MM.1S (cell line): Measurements from ENCODE around the gene SLC22A17.

Source experiments
- DNase-seq: peaks from one replicate; pipeline ENCODE4 v3.0.0-alpha.2; 2015
- H2AFZ ChIP-seq: fragments of 300-600 bp; sonication (generic); 2 replicates; pipeline ENCODE4 v1.6.0; 2016; ENCODE audit warnings: antibody characterized with exemption, low read length
- H3F3A ChIP-seq: fragments of 300-600 bp; sonication (generic); 2 replicates; pipeline ENCODE4 v1.6.1; 2016; ENCODE audit warnings: mild to moderate bottlenecking, antibody characterized with exemption, low read length, moderate library complexity, mixed read lengths; ENCODE audit not compliant: insufficient read depth
- H3K27ac ChIP-seq: fragments of 300-600 bp; sonication (generic); 2 replicates; pipeline ENCODE4 v1.5.1; 2016; ENCODE audit warnings: mild to moderate bottlenecking, low read length
- H3K27me3 ChIP-seq: fragments of 300-600 bp; sonication (generic); replicated peaks from 2 replicates; pipeline ENCODE4 v1.6.0; 2016; ENCODE audit warnings: low read length; ENCODE audit not compliant: insufficient read depth
- H3K36me3 ChIP-seq: fragments of 300-600 bp; sonication (generic); replicated peaks from 2 replicates; pipeline ENCODE4 v1.6.1; 2016; ENCODE audit warnings: mild to moderate bottlenecking, low read length, mixed read lengths; ENCODE audit not compliant: insufficient read depth
- H3K4me1 ChIP-seq: fragments of 300-600 bp; sonication (generic); 2 replicates; pipeline ENCODE4 v1.6.1; 2016; ENCODE audit warnings: low read length, mixed read lengths
- H3K4me2 ChIP-seq: fragments of 300-600 bp; sonication (generic); 2 replicates; pipeline ENCODE4 v1.6.0; 2016; ENCODE audit warnings: low read depth, low read length
- H3K4me3 ChIP-seq: fragments of 300-600 bp; sonication (generic); 2 replicates; pipeline ENCODE4 v1.5.1; 2016; ENCODE audit warnings: low read length, mixed read lengths
- H3K79me2 ChIP-seq: fragments of 300-600 bp; sonication (generic); 2 replicates; pipeline ENCODE4 v1.6.1; 2016; ENCODE audit warnings: mixed run types, low read length, mixed read lengths
- H3K9ac ChIP-seq: fragments of 300-600 bp; sonication (generic); 2 replicates; pipeline ENCODE4 v1.6.1; 2016; ENCODE audit warnings: low read length, mixed read lengths
- H3K9me2 ChIP-seq: fragments of 300-600 bp; sonication (generic); replicated peaks from 2 replicates; pipeline ENCODE4 v1.6.1; 2016; ENCODE audit warnings: mild to moderate bottlenecking, low read length, mixed read lengths; ENCODE audit not compliant: insufficient read depth
- H3K9me3 ChIP-seq: fragments of 300-600 bp; sonication (generic); replicated peaks from 2 replicates; pipeline ENCODE4 v1.6.1; 2016; ENCODE audit warnings: mild to moderate bottlenecking, low read length, mixed read lengths; ENCODE audit not compliant: insufficient read depth
- H4K20me1 ChIP-seq: fragments of 300-600 bp; sonication (generic); 2 replicates; pipeline ENCODE4 v1.6.1; 2016; ENCODE audit warnings: mild to moderate bottlenecking, low read length, moderate library complexity, mixed read lengths; ENCODE audit not compliant: insufficient read depth
- EZH2 ChIP-seq: fragments of 300-600 bp; sonication (generic); optimal IDR thresholded peaks from 2 replicates; pipeline ENCODE3; 2017; ENCODE audit warnings: low read depth, mild to moderate bottlenecking, antibody characterized with exemption, low read length, mixed read lengths
- EZH2phosphoT487 ChIP-seq: fragments of 300-600 bp; sonication (generic); IDR thresholded peaks from 2 replicates; pipeline ENCODE4 v1.6.1; 2018; ENCODE audit warnings: antibody characterized with exemption, low read length
- TF ChIP-seq, protein P1 (sequence below): fragments of 300-600 bp; sonication (generic); IDR thresholded peaks from 2 replicates; pipeline ENCODE4 v1.5.1; 2016; ENCODE audit warnings: antibody characterized with exemption, low read length, mixed read lengths

Gene SLC22A17

DNA sequence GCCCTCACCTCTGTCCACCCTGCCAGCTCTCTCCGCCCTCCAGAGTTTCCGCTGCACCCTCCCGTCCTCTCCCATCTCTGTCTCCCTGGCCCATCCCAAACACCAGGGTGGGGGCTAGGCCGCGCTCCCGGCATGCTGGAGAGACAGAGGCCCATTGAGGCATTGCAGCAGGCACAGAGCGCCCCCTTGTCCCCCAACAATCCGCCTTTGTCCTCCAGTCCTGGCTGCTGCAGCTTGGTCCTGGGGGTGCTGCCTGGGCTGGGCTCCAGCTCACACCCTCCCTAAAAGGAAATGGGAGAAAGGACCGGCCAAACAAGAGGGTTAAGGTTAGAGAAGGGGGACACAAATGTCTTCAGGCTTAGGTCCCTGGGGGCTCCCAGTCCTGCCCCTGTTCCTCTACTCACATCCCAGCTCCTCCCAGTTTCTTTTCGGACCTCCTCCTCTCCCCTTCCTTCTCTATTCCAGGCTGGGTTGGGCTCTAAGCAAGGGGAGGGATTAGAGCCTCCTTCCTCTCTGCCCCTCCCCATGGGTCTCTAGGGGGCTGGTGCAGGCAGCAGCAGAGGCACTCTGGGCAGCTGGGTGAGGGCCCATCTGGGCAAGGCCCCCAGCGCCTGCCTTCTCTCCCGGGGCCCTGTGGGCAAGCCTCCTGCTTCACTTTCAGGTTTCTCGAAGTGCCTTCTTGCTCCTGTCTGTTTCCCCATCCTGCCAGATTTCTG is 24.0 kb upstream of the SLC22A17 start, which contains the start of gene CMTM5:
Gene CMTM5 (plus strand): TSS at position 565 of the 716 bp plus-strand sequence. CDS start 206 bp downstream, outside the sequence.
- no peak within 1 kb of the TSS for H3K9ac ChIP-seq
- no peaks in the 10 kb centered on the region for H3K79me2 ChIP-seq
- H3K27me3 ChIP-seq: no peaks in the 10 kb centered on the region; the same call in 1 of the 2 replicates
- no peaks in the 10 kb centered on the region for H3K9me2 ChIP-seq
- no peaks in the 10 kb centered on the region for H3K4me1 ChIP-seq
- no peak within 1 kb of the TSS for H3K4me3 ChIP-seq
- no peaks in the 10 kb centered on the region for H3K9me3 ChIP-seq
- H3K4me2 ChIP-seq: no peak within 1 kb of the TSS
- no peak within 1 kb of the TSS for H2AFZ ChIP-seq
- DNase-seq: no peak
- no peaks in the 10 kb centered on the region for H3F3A ChIP-seq
- H3K27ac ChIP-seq: no peak within 1 kb of the TSS
- no peak for TF ChIP-seq EZH2phosphoT487
- no peak for TF ChIP-seq EZH2
- TF ChIP-seq, protein P1, sequence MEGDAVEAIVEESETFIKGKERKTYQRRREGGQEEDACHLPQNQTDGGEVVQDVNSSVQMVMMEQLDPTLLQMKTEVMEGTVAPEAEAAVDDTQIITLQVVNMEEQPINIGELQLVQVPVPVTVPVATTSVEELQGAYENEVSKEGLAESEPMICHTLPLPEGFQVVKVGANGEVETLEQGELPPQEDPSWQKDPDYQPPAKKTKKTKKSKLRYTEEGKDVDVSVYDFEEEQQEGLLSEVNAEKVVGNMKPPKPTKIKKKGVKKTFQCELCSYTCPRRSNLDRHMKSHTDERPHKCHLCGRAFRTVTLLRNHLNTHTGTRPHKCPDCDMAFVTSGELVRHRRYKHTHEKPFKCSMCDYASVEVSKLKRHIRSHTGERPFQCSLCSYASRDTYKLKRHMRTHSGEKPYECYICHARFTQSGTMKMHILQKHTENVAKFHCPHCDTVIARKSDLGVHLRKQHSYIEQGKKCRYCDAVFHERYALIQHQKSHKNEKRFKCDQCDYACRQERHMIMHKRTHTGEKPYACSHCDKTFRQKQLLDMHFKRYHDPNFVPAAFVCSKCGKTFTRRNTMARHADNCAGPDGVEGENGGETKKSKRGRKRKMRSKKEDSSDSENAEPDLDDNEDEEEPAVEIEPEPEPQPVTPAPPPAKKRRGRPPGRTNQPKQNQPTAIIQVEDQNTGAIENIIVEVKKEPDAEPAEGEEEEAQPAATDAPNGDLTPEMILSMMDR: no peak
- no peaks in the 10 kb centered on the region for H3K36me3 ChIP-seq
- no peaks in the 10 kb centered on the region for H4K20me1 ChIP-seq

DNA sequence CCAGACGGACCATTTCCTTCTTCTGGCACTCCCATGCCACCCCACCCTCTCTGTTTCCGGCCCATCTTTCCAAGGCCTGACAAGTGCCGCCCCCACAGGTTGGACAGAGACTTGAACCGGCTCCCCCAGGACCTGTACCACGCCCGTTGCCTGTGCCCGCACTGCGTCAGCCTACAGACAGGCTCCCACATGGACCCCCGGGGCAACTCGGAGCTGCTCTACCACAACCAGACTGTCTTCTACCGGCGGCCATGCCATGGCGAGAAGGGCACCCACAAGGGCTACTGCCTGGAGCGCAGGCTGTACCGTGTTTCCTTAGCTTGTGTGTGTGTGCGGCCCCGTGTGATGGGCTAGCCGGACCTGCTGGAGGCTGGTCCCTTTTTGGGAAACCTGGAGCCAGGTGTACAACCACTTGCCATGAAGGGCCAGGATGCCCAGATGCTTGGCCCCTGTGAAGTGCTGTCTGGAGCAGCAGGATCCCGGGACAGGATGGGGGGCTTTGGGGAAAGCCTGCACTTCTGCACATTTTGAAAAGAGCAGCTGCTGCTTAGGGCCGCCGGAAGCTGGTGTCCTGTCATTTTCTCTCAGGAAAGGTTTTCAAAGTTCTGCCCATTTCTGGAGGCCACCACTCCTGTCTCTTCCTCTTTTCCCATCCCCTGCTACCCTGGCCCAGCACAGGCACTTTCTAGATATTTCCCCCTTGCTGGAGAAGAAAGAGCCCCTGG is 23.0 kb upstream of the SLC22A17 start:
- no peak overlapping the region for H3K27ac ChIP-seq
- no peaks in the 10 kb centered on the region for H3K4me1 ChIP-seq
- no peaks in the 10 kb centered on the region for H3K79me2 ChIP-seq
- H3K36me3 ChIP-seq: no peaks in the 10 kb centered on the region
- H3K27me3 ChIP-seq: no peaks in the 10 kb centered on the region; the same call in 1 of the 2 replicates
- H3K4me2 ChIP-seq: no peak overlapping the region
- TF ChIP-seq, protein P1: no peak
- TF ChIP-seq EZH2phosphoT487 (no peak), EZH2 (no peak)
- no peak overlapping the region for H2AFZ ChIP-seq
- no peak for DNase-seq
- no peaks in the 10 kb centered on the region for H3K9me3 ChIP-seq
- no peak overlapping the region for H3K9ac ChIP-seq
- no peak overlapping the region for H3K4me3 ChIP-seq
- H3K9me2 ChIP-seq: no peaks in the 10 kb centered on the region
- no peaks in the 10 kb centered on the region for H4K20me1 ChIP-seq
- no peaks in the 10 kb centered on the region for H3F3A ChIP-seq

DNA sequence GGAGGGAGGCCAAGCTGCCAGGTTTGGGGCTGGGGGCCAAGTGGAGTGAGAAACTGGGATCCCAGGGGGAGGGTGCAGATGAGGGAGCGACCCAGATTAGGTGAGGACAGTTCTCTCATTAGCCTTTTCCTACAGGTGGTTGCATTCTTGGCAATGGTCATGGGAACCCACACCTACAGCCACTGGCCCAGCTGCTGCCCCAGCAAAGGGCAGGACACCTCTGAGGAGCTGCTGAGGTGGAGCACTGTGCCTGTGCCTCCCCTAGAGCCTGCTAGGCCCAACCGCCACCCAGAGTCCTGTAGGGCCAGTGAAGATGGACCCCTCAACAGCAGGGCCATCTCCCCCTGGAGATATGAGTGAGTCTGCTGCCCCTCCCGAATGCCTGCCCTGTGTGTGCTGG is 20.4 kb upstream of the SLC22A17 start:
- Histone ChIP-seq H3K9me2 (no peaks in the 10 kb centered on the region), H3K9ac (no peak overlapping the region), H4K20me1 (no peaks in the 10 kb centered on the region), H3F3A (no peaks in the 10 kb centered on the region), H3K4me2 (no peak overlapping the region), H3K36me3 (no peaks in the 10 kb centered on the region), H3K27me3 (no peaks in the 10 kb centered on the region), H3K9me3 (no peaks in the 10 kb centered on the region), H3K4me1 (no peaks in the 10 kb centered on the region), H2AFZ (no peak overlapping the region), H3K79me2 (no peaks in the 10 kb centered on the region), H3K27ac (no peak overlapping the region), H3K4me3 (no peak overlapping the region)
- DNase-seq: no peak
- TF ChIP-seq EZH2 (no peak), EZH2phosphoT487 (no peak)
- TF ChIP-seq, protein P1: no peak
